Measurements from ENCODE around the gene LRRN2. TPM values are rescaled to one million over a fixed set of nuclear protein-coding genes. Genes with fewer than 3 reads are reported as not detected.

Gene LRRN2
- total RNA-seq, 4 donors from 2014 or later: 4.0 to 19.6 (median 7.0) TPM

DNA sequence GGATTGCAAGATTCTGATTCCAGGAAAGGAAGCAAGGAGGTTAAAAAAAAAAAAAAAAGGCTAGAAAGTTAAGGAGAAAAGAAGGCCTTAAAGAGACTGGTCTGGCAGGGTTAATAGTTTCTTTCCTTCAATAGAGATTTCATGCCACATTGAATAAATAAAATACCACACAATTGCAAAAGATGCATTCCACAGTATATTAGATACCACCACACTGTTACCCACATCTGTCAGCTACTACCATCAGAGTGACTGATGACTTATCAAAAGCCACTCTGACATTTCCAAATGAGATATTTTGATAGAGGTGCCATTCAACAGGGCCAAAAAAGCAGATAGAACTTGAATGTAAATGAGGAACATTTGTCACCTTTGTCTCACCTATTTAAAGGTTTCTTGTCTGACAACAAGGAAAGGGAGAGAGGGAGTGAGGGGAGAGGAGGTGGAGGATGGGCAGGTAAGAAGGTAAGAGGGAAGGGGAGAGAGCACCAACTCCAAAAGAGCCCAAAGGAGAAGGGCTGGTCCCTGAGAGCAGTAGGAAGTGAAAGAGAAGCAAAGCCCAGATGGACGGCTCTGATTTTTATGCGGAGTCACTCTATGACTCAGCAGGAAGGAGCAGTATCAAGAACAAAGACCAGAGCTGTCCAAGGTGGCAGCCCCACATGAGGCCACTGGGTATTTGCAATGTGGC, 38.3 kb downstream of the LRRN2 start:
- no peak overlapping the region for H3K27ac ChIP-seq
- H3K4me1 ChIP-seq: peaks cover 0 to 38% (median 5%) of the 10 kb centered on the region in 3 donors
- no peaks in the 10 kb centered on the region for H3K27me3 ChIP-seq
- H3K9me3 ChIP-seq: no peaks in the 10 kb centered on the region
- TF ChIP-seq EP300 (IDR thresholded peaks at IDR 0.05) (no peak), POLR2AphosphoS5 (IDR thresholded peaks at IDR 0.05) (no peak), POLR2A (IDR thresholded peaks at IDR 0.05) (no peak)
- TF ChIP-seq, protein P1, sequence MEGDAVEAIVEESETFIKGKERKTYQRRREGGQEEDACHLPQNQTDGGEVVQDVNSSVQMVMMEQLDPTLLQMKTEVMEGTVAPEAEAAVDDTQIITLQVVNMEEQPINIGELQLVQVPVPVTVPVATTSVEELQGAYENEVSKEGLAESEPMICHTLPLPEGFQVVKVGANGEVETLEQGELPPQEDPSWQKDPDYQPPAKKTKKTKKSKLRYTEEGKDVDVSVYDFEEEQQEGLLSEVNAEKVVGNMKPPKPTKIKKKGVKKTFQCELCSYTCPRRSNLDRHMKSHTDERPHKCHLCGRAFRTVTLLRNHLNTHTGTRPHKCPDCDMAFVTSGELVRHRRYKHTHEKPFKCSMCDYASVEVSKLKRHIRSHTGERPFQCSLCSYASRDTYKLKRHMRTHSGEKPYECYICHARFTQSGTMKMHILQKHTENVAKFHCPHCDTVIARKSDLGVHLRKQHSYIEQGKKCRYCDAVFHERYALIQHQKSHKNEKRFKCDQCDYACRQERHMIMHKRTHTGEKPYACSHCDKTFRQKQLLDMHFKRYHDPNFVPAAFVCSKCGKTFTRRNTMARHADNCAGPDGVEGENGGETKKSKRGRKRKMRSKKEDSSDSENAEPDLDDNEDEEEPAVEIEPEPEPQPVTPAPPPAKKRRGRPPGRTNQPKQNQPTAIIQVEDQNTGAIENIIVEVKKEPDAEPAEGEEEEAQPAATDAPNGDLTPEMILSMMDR (IDR thresholded peaks at IDR 0.05): no peak
- 17% methylated on average over 1 to 2 of the region's 2 CpGs for WGBS, 2 donors (ENCODE audit: low coverage in 1 of 2)
- no peak overlapping the region for H3K4me3 ChIP-seq
- no peaks in the 10 kb centered on the region for H3K36me3 ChIP-seq
- no peak for ATAC-seq

DNA sequence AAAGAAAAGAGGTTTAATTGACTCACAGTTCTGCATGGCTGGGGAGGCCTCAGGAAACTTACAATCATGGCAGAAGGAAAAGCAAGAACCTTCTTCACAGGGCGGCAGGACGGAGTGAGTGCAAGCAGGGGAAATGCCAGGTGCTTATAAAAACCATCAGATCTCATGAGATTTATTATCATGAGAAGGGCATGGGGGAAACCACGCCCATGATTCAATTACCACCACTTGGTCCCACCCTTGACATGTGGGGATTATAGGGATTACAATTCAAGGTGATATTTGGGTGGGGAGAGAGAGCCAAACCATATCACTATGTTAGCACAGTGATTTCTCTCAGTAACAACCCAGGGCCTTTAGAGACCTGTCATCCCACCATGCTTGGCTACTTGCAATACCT, 39.9 kb downstream of the LRRN2 start:
- Histone ChIP-seq H3K27me3 (no peaks in the 10 kb centered on the region), H3K4me1 (peaks cover 0 to 30% (median under 1%) of the 10 kb centered on the region in 3 donors), H3K9me3 (no peaks in the 10 kb centered on the region), H3K36me3 (no peaks in the 10 kb centered on the region), H3K4me3 (no peak overlapping the region), H3K27ac (no peak overlapping the region)
- WGBS, 2 donors (ENCODE audit: low coverage in 1 of 2): 95 to 100% methylated on average over 1 to 3 of the region's 3 CpGs
- no peak for TF ChIP-seq POLR2A (IDR thresholded peaks at IDR 0.05)
- TF ChIP-seq POLR2AphosphoS5 (IDR thresholded peaks at IDR 0.05): no peak
- no peak for TF ChIP-seq EP300 (IDR thresholded peaks at IDR 0.05)
- TF ChIP-seq, protein P1 (IDR thresholded peaks at IDR 0.05): no peak
- ATAC-seq: no peak

DNA sequence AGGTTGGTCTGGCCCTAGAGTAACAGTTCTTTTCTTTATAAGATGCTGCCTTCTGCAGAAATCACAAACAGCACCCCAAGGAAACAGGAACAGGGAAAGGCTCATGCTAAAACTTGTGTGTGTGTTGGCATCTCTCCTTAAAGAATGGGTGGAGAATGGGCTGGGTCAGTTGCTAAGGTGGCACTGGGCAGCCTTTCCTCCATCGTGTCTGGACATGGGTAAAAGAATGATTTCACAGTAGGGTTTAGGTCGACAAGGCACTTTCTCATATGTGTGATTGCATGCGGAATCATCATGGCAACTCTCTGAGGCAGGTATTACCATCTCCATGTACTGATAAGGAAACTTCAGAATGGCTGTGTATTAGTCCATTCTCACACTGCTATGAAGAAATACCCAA, 40.3 kb downstream of the LRRN2 start:
- Histone ChIP-seq H3K9me3 (no peaks in the 10 kb centered on the region), H3K27me3 (no peaks in the 10 kb centered on the region), H3K36me3 (no peaks in the 10 kb centered on the region), H3K4me3 (no peak overlapping the region), H3K4me1 (peaks cover 0 to 26% (median 0%) of the 10 kb centered on the region in 3 donors), H3K27ac (no peak overlapping the region)
- no peak for ATAC-seq
- no peak for TF ChIP-seq POLR2AphosphoS5 (IDR thresholded peaks at IDR 0.05)
- no peak for TF ChIP-seq EP300 (IDR thresholded peaks at IDR 0.05)
- no peak for TF ChIP-seq POLR2A (IDR thresholded peaks at IDR 0.05)
- TF ChIP-seq, protein P1 (IDR thresholded peaks at IDR 0.05): no peak
- WGBS, 2 donors (ENCODE audit: low coverage in 1 of 2): 83% methylated on average over 3 of the region's 3 CpGs

DNA sequence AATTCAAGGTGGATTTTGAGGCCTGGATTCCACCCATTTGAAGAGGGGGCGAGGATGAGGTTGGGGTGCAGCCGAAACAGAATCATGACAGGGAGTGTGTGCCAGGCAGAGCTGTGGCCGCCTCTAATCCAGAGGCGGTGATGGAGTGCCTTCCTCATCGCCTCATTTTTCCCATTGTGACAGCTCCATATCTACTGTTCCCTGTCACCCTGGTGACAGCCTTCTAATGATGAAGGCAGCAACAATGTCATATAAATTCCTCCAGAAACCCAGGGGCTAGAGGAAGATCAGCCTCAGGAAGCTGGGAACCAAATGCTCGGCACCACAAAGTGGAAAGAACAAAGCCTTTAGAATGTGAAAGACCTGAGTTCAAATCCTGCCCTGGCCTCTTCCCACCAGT, 42.0 kb downstream of the LRRN2 start:
- Histone ChIP-seq H3K27me3 (no peaks in the 10 kb centered on the region), H3K27ac (no peak overlapping the region), H3K36me3 (no peaks in the 10 kb centered on the region), H3K4me3 (no peak overlapping the region), H3K4me1 (peaks cover 0 to 26% (median 0%) of the 10 kb centered on the region in 3 donors), H3K9me3 (no peaks in the 10 kb centered on the region)
- WGBS, 2 donors (ENCODE audit: low coverage in 1 of 2): 100% methylated on average over 1 of the region's 6 CpGs
- TF ChIP-seq EP300 (IDR thresholded peaks at IDR 0.05) (no peak), POLR2A (IDR thresholded peaks at IDR 0.05) (no peak), POLR2AphosphoS5 (IDR thresholded peaks at IDR 0.05) (no peak)
- TF ChIP-seq, protein P1 (IDR thresholded peaks at IDR 0.05): no peak
- ATAC-seq: no peak

DNA sequence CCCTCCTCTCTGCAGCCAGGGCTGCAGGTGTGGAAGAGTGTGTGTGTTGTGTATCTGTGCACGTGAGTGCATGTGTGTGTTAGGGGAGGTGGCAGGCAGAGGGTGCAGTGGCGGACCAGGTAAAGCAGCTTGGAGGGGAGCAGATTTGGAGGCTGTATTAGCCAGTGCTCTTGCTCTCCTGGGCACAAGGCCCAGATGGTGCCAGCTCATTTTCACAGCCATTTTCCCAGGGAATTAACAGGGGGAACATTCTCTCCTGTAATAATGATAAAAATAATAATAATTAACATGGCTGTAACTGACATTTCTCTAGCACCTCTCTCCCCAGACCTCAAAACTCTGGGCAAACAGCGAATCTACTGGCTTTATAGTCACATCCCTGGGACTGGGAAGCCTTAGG, 43.6 kb downstream of the LRRN2 start:
- no peaks in the 10 kb centered on the region for H3K36me3 ChIP-seq
- no peak overlapping the region for H3K27ac ChIP-seq
- H3K27me3 ChIP-seq: no peaks in the 10 kb centered on the region
- no peaks in the 10 kb centered on the region for H3K9me3 ChIP-seq
- ATAC-seq: no peak
- no peak for TF ChIP-seq POLR2A (IDR thresholded peaks at IDR 0.05)
- TF ChIP-seq POLR2AphosphoS5 (IDR thresholded peaks at IDR 0.05): no peak
- no peak for TF ChIP-seq EP300 (IDR thresholded peaks at IDR 0.05)
- TF ChIP-seq, protein P1 (IDR thresholded peaks at IDR 0.05): no peak
- WGBS, 2 donors (ENCODE audit: low coverage in 1 of 2): 58 to 83% methylated on average over 3 of the region's 3 CpGs
- no peak overlapping the region for H3K4me3 ChIP-seq
- peaks cover 0 to 35% (median 10%) of the 10 kb centered on the region in 3 donors for H3K4me1 ChIP-seq

All from gastroesophageal sphincter (tissue), 4 donors.